T-cell (primary cell): ENCODE data around the gene SYNM. TPM values are rescaled to one million over a fixed set of nuclear protein-coding genes. Genes with fewer than 3 reads are reported as not detected.

ENCODE experiments used
- ATAC-seq, 4 experiments: fragments of 200-7000 bp in 3 of 4; fragments of 150-1000 bp in 1 of 4; cut with Tn5 transposase; replicated peaks in 1 of 4; 1 replicate in 3 of 4; 2 replicates in 1 of 4; pipeline ENCODE4 v1.10.0; 2021; ENCODE audit warnings: moderate library complexity in 3 of 4, mild to moderate bottlenecking in 2 of 4, moderate number of reproducible peaks in 1 of 4
- CTCF ChIA-PET, 2 donors: fragments of 300-600 bp; sonication (Branson Sonifier 250); formaldehyde crosslinking; loops; one replicate each; lab custom pipeline; 2022; ENCODE audit warnings: antibody characterized with exemption in 2 of 2; lab: Charles Lee
- POLR2A ChIA-PET, 2 donors: fragments of 300-600 bp; sonication (Branson Sonifier 250); formaldehyde crosslinking; loops; one replicate each; lab custom pipeline; 2022; ENCODE audit warnings: antibody characterized with exemption in 2 of 2; lab: Charles Lee
- DNase-seq, 35 experiments: peaks; one replicate each; pipeline versions ENCODE4 v3.0.0 to v3.0.0-alpha.2; 2013 to 2023
- H3K27ac ChIP-seq: one replicate; pipeline ENCODE4 v1.5.1; 2013; ENCODE audit warnings: low read length
- H3K27me3 ChIP-seq, 2 experiments: replicated peaks in 1 of 2; 1 replicate in 1 of 2; 2 replicates in 1 of 2; pipeline versions ENCODE4 v1.6.1 to v1.7.0; 2013; ENCODE audit warnings: low read length in 1 of 2, mixed read lengths in 1 of 2; ENCODE audit not compliant: control insufficient read depth in 2 of 2, insufficient read depth in 2 of 2; ENCODE audit errors: extremely low read depth in 1 of 2
- H3K36me3 ChIP-seq, 2 donors: 1 replicate in 1 of 2; 2 replicates in 1 of 2; pipeline versions ENCODE4 v1.6.1 to v1.7.0; 2013; ENCODE audit warnings: low read length in 1 of 2; ENCODE audit not compliant: control insufficient read depth in 2 of 2, insufficient read depth in 1 of 2; ENCODE audit errors: extremely low read depth in 1 of 2
- H3K4me1 ChIP-seq, 2 experiments: 1 replicate in 1 of 2; 2 replicates in 1 of 2; pipeline versions ENCODE4 v1.6.1 to v1.7.0; 2013; ENCODE audit warnings: low read length in 2 of 2, mixed read lengths in 1 of 2; ENCODE audit not compliant: insufficient read depth in 2 of 2, control insufficient read depth in 1 of 2; ENCODE audit errors: extremely low read depth in 1 of 2
- H3K4me3 ChIP-seq, 2 donors: 1 replicate in 1 of 2; 2 replicates in 1 of 2; pipeline versions ENCODE4 v1.5.1 to v1.7.0; 2013; ENCODE audit warnings: mild to moderate bottlenecking in 2 of 2, low read length in 1 of 2, moderate library complexity in 1 of 2; ENCODE audit not compliant: control insufficient read depth in 1 of 2; ENCODE audit errors: extremely low read depth in 1 of 2
- H3K9me3 ChIP-seq: 2 replicates; pipeline ENCODE4 v1.7.0; 2013
- H3K27ac Mint-ChIP-seq, 2 donors: one replicate each; pipeline ENCODE4 v1.8.0; 2020 to 2021; ENCODE audit warnings: mild to moderate bottlenecking in 2 of 2, mixed read lengths in 2 of 2
- H3K27me3 Mint-ChIP-seq, 2 donors: one replicate each; pipeline ENCODE4 v1.8.0; 2021 to 2022; ENCODE audit warnings: mixed read lengths in 2 of 2
- H3K36me3 Mint-ChIP-seq: one replicate; pipeline ENCODE4 v1.8.0; 2021; ENCODE audit warnings: mixed read lengths
- H3K4me1 Mint-ChIP-seq, 3 donors: one replicate each; pipeline ENCODE4 v1.8.0; 2020 to 2022; ENCODE audit warnings: mixed read lengths in 3 of 3, mild to moderate bottlenecking in 1 of 3
- H3K4me3 Mint-ChIP-seq, 3 donors: one replicate each; pipeline ENCODE4 v1.8.0; 2020 to 2022; ENCODE audit warnings: mild to moderate bottlenecking in 3 of 3, mixed read lengths in 3 of 3, moderate library complexity in 3 of 3
- H3K9me3 Mint-ChIP-seq, 3 donors: one replicate each; pipeline ENCODE4 v1.8.0; 2020 to 2022; ENCODE audit warnings: mixed read lengths in 3 of 3
- whole genome bisulfite sequencing: methylation state at CpG from one replicate; pipeline ENCODE4 v1.1.5; 2013; ENCODE audit warnings: missing lambda C conversion rate; ENCODE audit not compliant: insufficient coverage; 5-methylcytosine and 5-hydroxymethylcytosine counted together
- total RNA-seq, 35 experiments: library from RNA in 6 of 35; stranded (reverse) in 6 of 35; fragments of 120-200 nt in 1 of 35; gene quantifications; one replicate each; pipeline versions ENCODE4 v1.2.1 to v1.2.4 and lab custom pipeline; 2013 to 2026

Gene SYNM
- total RNA-seq, 5 donors from 2014 or later (not counting 1 experiment from before 2014, with no cell fraction given), result 3.7 to 7.3 (median 4.2) TPM

DNA sequence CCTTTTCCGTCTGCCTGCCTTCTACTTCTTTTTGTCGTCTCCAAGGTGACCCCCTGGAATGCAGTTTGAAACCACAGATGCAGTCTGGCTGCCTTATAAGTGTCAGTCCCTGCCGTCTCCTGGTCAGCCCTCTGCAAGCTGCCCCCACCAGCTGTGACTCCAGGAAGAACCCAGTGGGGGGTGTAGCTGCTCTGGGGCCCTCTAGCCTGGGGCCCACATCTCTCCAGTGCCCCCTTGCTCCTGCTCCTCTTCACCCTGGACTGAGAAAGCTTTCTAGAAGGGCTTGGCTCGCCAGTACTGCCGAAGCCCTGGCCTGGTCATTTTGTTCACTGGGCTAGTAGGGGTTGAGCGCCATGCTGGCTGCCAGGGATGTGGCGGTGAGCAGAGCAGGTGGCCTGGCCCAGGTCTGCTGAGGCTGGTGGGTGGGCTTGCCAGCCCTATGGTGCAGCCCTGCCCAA is 21.3 kb downstream of the SYNM start:
- Histone ChIP-seq H3K4me1 (no peaks in the 10 kb centered on the region), H3K4me3 (no peak overlapping the region), H3K27me3 (peaks cover 0 to 15% of the 10 kb centered on the region in 2 experiments), H3K27ac (no peak overlapping the region), H3K9me3 (no peaks in the 10 kb centered on the region), H3K36me3 (peaks cover 0 to 3% of the 10 kb centered on the region in 2 donors)
- DNase-seq, result no peak
- ATAC-seq, result no peak
- CTCF ChIA-PET, result interaction anchor here in 1 of 2 donors (0.7 kb wide), 1 partner anchor 188 kb away, joined by 3 read pairs; no protein-coding TSS in a partner anchor
- Mint-ChIP-seq H3K36me3 (no peaks in the 10 kb centered on the region), H3K9me3 (no peaks in the 10 kb centered on the region), H3K4me3 (no peak overlapping the region), H3K27me3 (no peaks in the 10 kb centered on the region), H3K27ac (no peak overlapping the region), H3K4me1 (no peaks in the 10 kb centered on the region)
- POLR2A ChIA-PET, result no interaction called here
- 87% methylated on average over 5 of the region's 7 CpGs for WGBS

DNA sequence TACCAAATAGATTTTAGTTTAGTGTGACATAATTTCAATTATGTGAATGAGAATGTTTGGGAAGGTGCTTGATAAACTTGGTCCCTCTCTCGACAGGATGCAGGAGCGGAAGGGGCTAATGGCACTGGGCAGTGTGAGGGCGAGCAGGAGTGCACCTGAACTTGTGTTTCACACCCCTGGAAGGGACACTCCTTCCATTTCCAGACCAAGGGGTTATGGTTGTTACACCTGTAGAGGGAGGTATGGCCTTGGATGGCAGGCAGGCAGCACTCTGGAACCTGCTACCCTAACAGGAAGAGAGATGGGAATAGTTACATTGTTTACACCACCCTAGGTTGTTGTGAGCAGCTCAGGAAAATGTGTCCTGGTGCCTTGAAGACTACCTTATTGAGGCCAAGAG is 22.1 kb downstream of the SYNM start:
- Histone ChIP-seq H3K27me3 (peaks cover 0 to 15% of the 10 kb centered on the region in 2 experiments), H3K4me3 (no peak overlapping the region), H3K9me3 (no peaks in the 10 kb centered on the region), H3K27ac (no peak overlapping the region), H3K4me1 (no peaks in the 10 kb centered on the region), H3K36me3 (peaks cover 0 to 5% of the 10 kb centered on the region in 2 donors)
- H3K36me3 Mint-ChIP-seq, result no peaks in the 10 kb centered on the region
- 83% methylated on average over 1 of the region's 3 CpGs for WGBS
- H3K9me3 Mint-ChIP-seq, result no peaks in the 10 kb centered on the region
- ATAC-seq, result no peak
- POLR2A ChIA-PET, result no interaction called here
- no peaks in the 10 kb centered on the region for H3K27me3 Mint-ChIP-seq
- H3K4me3 Mint-ChIP-seq, result no peak overlapping the region
- CTCF ChIA-PET, result no interaction called here
- no peak overlapping the region for H3K27ac Mint-ChIP-seq
- no peaks in the 10 kb centered on the region for H3K4me1 Mint-ChIP-seq
- no peak for DNase-seq

DNA sequence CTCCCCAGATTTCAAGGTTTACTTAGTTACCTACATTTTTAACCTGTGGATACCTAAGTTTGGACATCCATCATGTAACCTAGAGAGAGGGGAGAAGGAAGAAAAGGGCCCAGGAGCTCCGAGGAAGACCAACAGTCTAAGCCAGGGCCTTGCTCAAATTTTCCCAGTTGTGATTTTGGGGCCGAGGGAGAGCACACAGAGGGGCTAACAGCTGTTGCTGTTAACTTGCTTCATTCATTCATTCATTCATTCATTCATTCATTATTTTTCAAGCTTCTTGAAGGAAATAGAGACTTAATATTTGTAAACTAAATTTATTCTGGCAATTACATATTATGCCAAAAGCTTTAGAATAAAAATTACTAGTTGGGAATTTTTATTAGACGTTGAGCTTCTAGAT is 22.9 kb downstream of the SYNM start:
- Mint-ChIP-seq H3K4me1 (no peaks in the 10 kb centered on the region), H3K27ac (no peak overlapping the region), H3K4me3 (no peak overlapping the region), H3K36me3 (no peaks in the 10 kb centered on the region), H3K9me3 (no peaks in the 10 kb centered on the region), H3K27me3 (no peaks in the 10 kb centered on the region)
- Histone ChIP-seq H3K36me3 (peaks cover 0 to 6% of the 10 kb centered on the region in 2 donors), H3K27me3 (peaks cover 0 to 15% of the 10 kb centered on the region in 2 experiments), H3K27ac (no peak overlapping the region), H3K4me3 (no peak overlapping the region), H3K9me3 (no peaks in the 10 kb centered on the region), H3K4me1 (no peaks in the 10 kb centered on the region)
- ATAC-seq (no peak), DNase-seq (no peak)
- ChIA-PET POLR2A (no interaction called here), CTCF (no interaction called here)
- WGBS, result no CpG with 5 or more reads among the region's 3 CpGs

DNA sequence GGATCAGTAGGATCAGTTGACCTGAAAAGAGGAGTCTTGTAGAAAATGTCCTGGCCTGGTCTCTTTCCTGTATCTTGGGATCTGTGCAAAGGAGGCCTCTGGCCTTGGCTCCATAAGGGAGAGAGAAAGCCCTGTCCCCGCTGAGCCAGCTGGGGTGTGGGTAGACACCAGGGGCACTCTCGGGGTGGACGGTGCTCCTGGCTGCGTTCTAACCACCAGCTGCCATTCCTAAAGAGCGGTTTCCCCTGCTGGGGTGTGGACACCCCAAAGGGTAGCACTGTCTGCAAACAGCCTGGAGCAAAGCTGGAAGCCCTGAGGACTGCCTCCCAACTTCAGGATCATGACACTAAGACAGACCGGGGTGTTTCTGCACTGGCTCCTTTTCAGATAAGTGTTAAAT is 23.5 kb downstream of the SYNM start:
- no peaks in the 10 kb centered on the region for H3K27me3 Mint-ChIP-seq
- H3K27ac Mint-ChIP-seq, result no peak overlapping the region
- no peak overlapping the region for H3K4me3 Mint-ChIP-seq
- 81% methylated on average over 2 of the region's 6 CpGs for WGBS
- ChIA-PET POLR2A (no interaction called here), CTCF (no interaction called here)
- no peak overlapping the region for H3K27ac ChIP-seq
- H3K9me3 Mint-ChIP-seq, result no peaks in the 10 kb centered on the region
- peaks cover 0 to 6% of the 10 kb centered on the region in 2 donors for H3K36me3 ChIP-seq
- H3K4me1 Mint-ChIP-seq, result no peaks in the 10 kb centered on the region
- H3K27me3 ChIP-seq, result peaks cover 0 to 13% of the 10 kb centered on the region in 2 experiments
- H3K4me1 ChIP-seq, result no peaks in the 10 kb centered on the region
- H3K9me3 ChIP-seq, result no peaks in the 10 kb centered on the region
- DNase-seq, result no peak
- H3K36me3 Mint-ChIP-seq, result no peaks in the 10 kb centered on the region
- no peak for ATAC-seq
- no peak overlapping the region for H3K4me3 ChIP-seq

DNA sequence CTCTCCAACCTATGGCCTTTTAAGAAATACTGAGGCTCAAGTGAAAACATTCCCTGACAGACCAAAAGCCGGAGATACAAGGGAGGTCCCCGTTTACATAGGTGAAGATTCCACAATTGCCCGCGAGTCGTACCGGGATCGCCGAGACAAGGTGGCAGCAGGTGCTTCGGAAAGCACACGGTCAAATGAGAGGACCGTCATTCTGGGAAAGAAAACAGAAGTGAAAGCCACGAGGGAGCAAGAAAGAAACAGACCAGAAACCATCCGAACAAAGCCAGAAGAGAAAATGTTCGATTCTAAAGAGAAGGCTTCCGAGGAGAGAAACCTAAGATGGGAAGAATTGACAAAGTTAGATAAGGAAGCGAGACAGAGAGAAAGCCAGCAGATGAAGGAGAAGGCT is 24.8 kb downstream of the SYNM start:
- H3K4me1 ChIP-seq, result no peaks in the 10 kb centered on the region
- POLR2A ChIA-PET, result no interaction called here
- H3K27me3 ChIP-seq, result peaks cover 0 to 2% of the 10 kb centered on the region in 2 experiments
- Mint-ChIP-seq H3K27ac (no peak overlapping the region), H3K27me3 (no peaks in the 10 kb centered on the region), H3K36me3 (no peaks in the 10 kb centered on the region), H3K4me1 (no peaks in the 10 kb centered on the region), H3K4me3 (no peak overlapping the region), H3K9me3 (no peaks in the 10 kb centered on the region)
- 86% methylated on average over 16 of the region's 16 CpGs for WGBS
- ATAC-seq, result no peak
- H3K27ac ChIP-seq, result no peak overlapping the region
- H3K4me3 ChIP-seq, result no peak overlapping the region
- no peak for DNase-seq
- peaks cover 0 to 6% of the 10 kb centered on the region in 2 donors for H3K36me3 ChIP-seq
- H3K9me3 ChIP-seq, result no peaks in the 10 kb centered on the region
- CTCF ChIA-PET, result interaction anchor here in 1 of 2 donors (0.5 kb wide), 1 partner anchor 1027 kb away, joined by 4 read pairs; no protein-coding TSS in a partner anchor

DNA sequence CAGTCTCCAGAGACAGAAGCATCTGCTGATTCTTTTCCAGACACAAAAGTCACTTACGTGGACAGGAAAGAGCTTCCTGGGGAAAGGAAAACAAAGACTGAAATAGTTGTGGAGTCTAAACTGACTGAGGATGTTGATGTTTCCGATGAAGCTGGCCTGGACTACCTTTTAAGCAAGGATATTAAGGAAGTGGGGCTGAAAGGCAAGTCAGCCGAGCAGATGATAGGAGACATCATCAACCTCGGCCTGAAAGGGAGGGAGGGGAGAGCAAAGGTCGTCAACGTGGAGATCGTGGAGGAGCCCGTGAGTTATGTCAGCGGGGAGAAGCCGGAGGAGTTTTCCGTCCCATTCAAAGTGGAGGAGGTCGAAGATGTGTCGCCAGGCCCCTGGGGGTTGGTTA is 25.4 kb downstream of the SYNM start:
- ATAC-seq, result no peak
- no peaks in the 10 kb centered on the region for H3K9me3 ChIP-seq
- H3K27me3 ChIP-seq, result no peaks in the 10 kb centered on the region
- H3K36me3 Mint-ChIP-seq, result no peaks in the 10 kb centered on the region
- H3K27me3 Mint-ChIP-seq, result no peaks in the 10 kb centered on the region
- no peak for DNase-seq
- H3K36me3 ChIP-seq, result peaks cover 0 to 6% of the 10 kb centered on the region in 2 donors
- POLR2A ChIA-PET, result no interaction called here
- no peak overlapping the region for H3K4me3 ChIP-seq
- 72% methylated on average over 13 of the region's 13 CpGs for WGBS
- H3K27ac Mint-ChIP-seq, result no peak overlapping the region
- no peaks in the 10 kb centered on the region for H3K4me1 Mint-ChIP-seq
- no peak overlapping the region for H3K27ac ChIP-seq
- H3K4me3 Mint-ChIP-seq, result no peak overlapping the region
- H3K9me3 Mint-ChIP-seq, result no peaks in the 10 kb centered on the region
- no peaks in the 10 kb centered on the region for H3K4me1 ChIP-seq
- CTCF ChIA-PET, result no interaction called here
